ENCODE data around the gene OXNAD1.
"Not testable (repeated sequence)": the region's sequence is repeated elsewhere in the genome, so short reads cannot be mapped to it uniquely, and the experiment has no call there.

The OXNAD1 gene

GRCh38 chr3:16304061-16305010 is 39.3 kb downstream of the OXNAD1 start:
- no peak for DNase-seq (ENCODE audit: low read depth)

GRCh38 chr3:16305111-16305541 is 40.1 kb downstream of the OXNAD1 start:
- peak; percentile 39 for DNase-seq (ENCODE audit: low read depth)

- DNase-seq (ENCODE audit: low read depth): no peak
Measured at GRCh38 chr3:16307832-16308531, 43.0 kb downstream of the OXNAD1 start.

GRCh38 chr3:16308727-16309126 is 43.7 kb downstream of the OXNAD1 start:
- DNase-seq (ENCODE audit: low read depth): no peak

GRCh38 chr3:16309558-16309957 is 44.5 kb downstream of the OXNAD1 start:
- peak; percentile 57 for DNase-seq (ENCODE audit: low read depth)

- not testable (repeated sequence) for DNase-seq (ENCODE audit: low read depth)
Measured at GRCh38 chr3:16310486-16310885, 45.5 kb downstream of the OXNAD1 start.

- DNase-seq (ENCODE audit: low read depth): peak; percentile 57
Measured at GRCh38 chr3:16311960-16312451, 47.0 kb downstream of the OXNAD1 start.

GRCh38 chr3:16313886-16314645 is 49.1 kb downstream of the OXNAD1 start:
- no peak for DNase-seq (ENCODE audit: low read depth)

- DNase-seq (ENCODE audit: low read depth): no peak
Measured at GRCh38 chr3:16315623-16316022, 50.6 kb downstream of the OXNAD1 start.

- DNase-seq (ENCODE audit: low read depth): no peak
Measured at GRCh38 chr3:16316396-16316795, 51.4 kb downstream of the OXNAD1 start.

- DNase-seq (ENCODE audit: low read depth): no peak
Measured at GRCh38 chr3:16316847-16317560, 52.0 kb downstream of the OXNAD1 start.

- DNase-seq (ENCODE audit: low read depth): no peak
Measured at GRCh38 chr3:16317561-16317945, 52.5 kb downstream of the OXNAD1 start.

- DNase-seq (ENCODE audit: low read depth): no peak
Measured at GRCh38 chr3:16318176-16318575, 53.2 kb downstream of the OXNAD1 start.

GRCh38 chr3:16319307-16319706 is 54.3 kb downstream of the OXNAD1 start:
- peak; percentile 60 for DNase-seq (ENCODE audit: low read depth)

GRCh38 chr3:16319723-16320122 is 54.7 kb downstream of the OXNAD1 start:
- no peak for DNase-seq (ENCODE audit: low read depth)

- no peak for DNase-seq (ENCODE audit: low read depth)
Measured at GRCh38 chr3:16320711-16321110, 55.7 kb downstream of the OXNAD1 start.

- no peak for DNase-seq (ENCODE audit: low read depth)
Measured at GRCh38 chr3:16322189-16322588, 57.2 kb downstream of the OXNAD1 start.

GRCh38 chr3:16323737-16324136 is 58.7 kb downstream of the OXNAD1 start:
- no peak for DNase-seq (ENCODE audit: low read depth)

GRCh38 chr3:16325850-16326249 is 60.8 kb downstream of the OXNAD1 start:
- DNase-seq (ENCODE audit: low read depth): no peak

GRCh38 chr3:16326724-16327349 is 61.8 kb downstream of the OXNAD1 start:
- no peak for DNase-seq (ENCODE audit: low read depth)

- no peak for DNase-seq (ENCODE audit: low read depth)
Measured at GRCh38 chr3:16328124-16328523, 63.1 kb downstream of the OXNAD1 start.
